MM.1S (cell line): ENCODE data around the gene NUDT14.

Experiments used
- DNase-seq: peaks from one replicate; pipeline ENCODE4 v3.0.0-alpha.2; 2015
- H2AFZ ChIP-seq: fragments of 300-600 bp; sonication (generic); 2 replicates; pipeline ENCODE4 v1.6.0; 2016; ENCODE audit warnings: antibody characterized with exemption, low read length
- H3F3A ChIP-seq: fragments of 300-600 bp; sonication (generic); 2 replicates; pipeline ENCODE4 v1.6.1; 2016; ENCODE audit warnings: mild to moderate bottlenecking, antibody characterized with exemption, low read length, moderate library complexity, mixed read lengths; ENCODE audit not compliant: insufficient read depth
- H3K27ac ChIP-seq: fragments of 300-600 bp; sonication (generic); 2 replicates; pipeline ENCODE4 v1.5.1; 2016; ENCODE audit warnings: mild to moderate bottlenecking, low read length
- H3K27me3 ChIP-seq: fragments of 300-600 bp; sonication (generic); replicated peaks from 2 replicates; pipeline ENCODE4 v1.6.0; 2016; ENCODE audit warnings: low read length; ENCODE audit not compliant: insufficient read depth
- H3K36me3 ChIP-seq: fragments of 300-600 bp; sonication (generic); replicated peaks from 2 replicates; pipeline ENCODE4 v1.6.1; 2016; ENCODE audit warnings: mild to moderate bottlenecking, low read length, mixed read lengths; ENCODE audit not compliant: insufficient read depth
- H3K4me1 ChIP-seq: fragments of 300-600 bp; sonication (generic); 2 replicates; pipeline ENCODE4 v1.6.1; 2016; ENCODE audit warnings: low read length, mixed read lengths
- H3K4me2 ChIP-seq: fragments of 300-600 bp; sonication (generic); 2 replicates; pipeline ENCODE4 v1.6.0; 2016; ENCODE audit warnings: low read depth, low read length
- H3K4me3 ChIP-seq: fragments of 300-600 bp; sonication (generic); 2 replicates; pipeline ENCODE4 v1.5.1; 2016; ENCODE audit warnings: low read length, mixed read lengths
- H3K79me2 ChIP-seq: fragments of 300-600 bp; sonication (generic); 2 replicates; pipeline ENCODE4 v1.6.1; 2016; ENCODE audit warnings: mixed run types, low read length, mixed read lengths
- H3K9ac ChIP-seq: fragments of 300-600 bp; sonication (generic); 2 replicates; pipeline ENCODE4 v1.6.1; 2016; ENCODE audit warnings: low read length, mixed read lengths
- H3K9me2 ChIP-seq: fragments of 300-600 bp; sonication (generic); replicated peaks from 2 replicates; pipeline ENCODE4 v1.6.1; 2016; ENCODE audit warnings: mild to moderate bottlenecking, low read length, mixed read lengths; ENCODE audit not compliant: insufficient read depth
- H3K9me3 ChIP-seq: fragments of 300-600 bp; sonication (generic); replicated peaks from 2 replicates; pipeline ENCODE4 v1.6.1; 2016; ENCODE audit warnings: mild to moderate bottlenecking, low read length, mixed read lengths; ENCODE audit not compliant: insufficient read depth
- H4K20me1 ChIP-seq: fragments of 300-600 bp; sonication (generic); 2 replicates; pipeline ENCODE4 v1.6.1; 2016; ENCODE audit warnings: mild to moderate bottlenecking, low read length, moderate library complexity, mixed read lengths; ENCODE audit not compliant: insufficient read depth
- CTCF ChIP-seq: fragments of 300-600 bp; sonication (generic); IDR thresholded peaks from 2 replicates; pipeline ENCODE4 v1.5.1; 2016; ENCODE audit warnings: antibody characterized with exemption, low read length, mixed read lengths
- EZH2 ChIP-seq: fragments of 300-600 bp; sonication (generic); optimal IDR thresholded peaks from 2 replicates; pipeline ENCODE3; 2017; ENCODE audit warnings: low read depth, mild to moderate bottlenecking, antibody characterized with exemption, low read length, mixed read lengths
- EZH2phosphoT487 ChIP-seq: fragments of 300-600 bp; sonication (generic); IDR thresholded peaks from 2 replicates; pipeline ENCODE4 v1.6.1; 2018; ENCODE audit warnings: antibody characterized with exemption, low read length

NUDT14 gene

GRCh38 chr14:105148604-105149145 is 32.4 kb downstream of the NUDT14 start:
- Histone ChIP-seq H3K9me3 (no peaks in the 10 kb centered on the region), H3K9me2 (no peaks in the 10 kb centered on the region), H3K9ac (no peak overlapping the region), H2AFZ (no peak overlapping the region), H3K79me2 (no peaks in the 10 kb centered on the region), H4K20me1 (no peaks in the 10 kb centered on the region), H3K4me2 (no peak overlapping the region), H3K4me3 (no peak overlapping the region), H3K4me1 (no peaks in the 10 kb centered on the region), H3K36me3 (no peaks in the 10 kb centered on the region), H3K27me3 (peaks cover 8% of the 10 kb centered on the region; the same call in 1 of the 2 replicates), H3F3A (no peaks in the 10 kb centered on the region), H3K27ac (no peak overlapping the region)
- no peak for DNase-seq
- TF ChIP-seq EZH2 (no peak), EZH2phosphoT487 (no peak), CTCF (no peak)

- TF ChIP-seq EZH2 (no peak), EZH2phosphoT487 (no peak), CTCF (no peak)
- Histone ChIP-seq H3K79me2 (no peaks in the 10 kb centered on the region), H3K9ac (no peak overlapping the region), H3K4me1 (no peaks in the 10 kb centered on the region), H3K27ac (no peak overlapping the region), H3F3A (no peaks in the 10 kb centered on the region), H3K4me3 (no peak overlapping the region), H3K4me2 (no peak overlapping the region), H3K36me3 (no peaks in the 10 kb centered on the region), H3K27me3 (peaks cover 8% of the 10 kb centered on the region; the same call in 1 of the 2 replicates), H3K9me3 (no peaks in the 10 kb centered on the region), H3K9me2 (no peaks in the 10 kb centered on the region), H2AFZ (no peak overlapping the region), H4K20me1 (no peaks in the 10 kb centered on the region)
- DNase-seq, result no peak
Measured at GRCh38 chr14:105147671-105148603, 33.2 kb downstream of the NUDT14 start.

GRCh38 chr14:105146976-105147635 is 34.0 kb downstream of the NUDT14 start:
- no peak overlapping the region for H3K4me3 ChIP-seq
- no peaks in the 10 kb centered on the region for H3K4me1 ChIP-seq
- no peaks in the 10 kb centered on the region for H4K20me1 ChIP-seq
- DNase-seq, result no peak
- H3K9me3 ChIP-seq, result no peaks in the 10 kb centered on the region
- no peaks in the 10 kb centered on the region for H3K9me2 ChIP-seq
- no peak overlapping the region for H3K9ac ChIP-seq
- H3K27ac ChIP-seq, result no peak overlapping the region
- no peaks in the 10 kb centered on the region for H3K36me3 ChIP-seq
- TF ChIP-seq CTCF, result no peak
- no peak for TF ChIP-seq EZH2
- no peak for TF ChIP-seq EZH2phosphoT487
- H2AFZ ChIP-seq, result no peak overlapping the region
- H3K79me2 ChIP-seq, result no peaks in the 10 kb centered on the region
- H3K4me2 ChIP-seq, result no peak overlapping the region
- no peaks in the 10 kb centered on the region for H3F3A ChIP-seq
- H3K27me3 ChIP-seq, result peaks cover under 1% of the 10 kb centered on the region; the same call in 1 of the 2 replicates
